NCI-H524 treated with DMSO at 0.1 percent for 48 hours (cell line): ENCODE measurements around the gene CNPY4.

Experiments
- DNase-seq: peaks from one replicate; lab custom pipeline; 2025; lab: John Stamatoyannopoulos, UW

The CNPY4 gene

DNA sequence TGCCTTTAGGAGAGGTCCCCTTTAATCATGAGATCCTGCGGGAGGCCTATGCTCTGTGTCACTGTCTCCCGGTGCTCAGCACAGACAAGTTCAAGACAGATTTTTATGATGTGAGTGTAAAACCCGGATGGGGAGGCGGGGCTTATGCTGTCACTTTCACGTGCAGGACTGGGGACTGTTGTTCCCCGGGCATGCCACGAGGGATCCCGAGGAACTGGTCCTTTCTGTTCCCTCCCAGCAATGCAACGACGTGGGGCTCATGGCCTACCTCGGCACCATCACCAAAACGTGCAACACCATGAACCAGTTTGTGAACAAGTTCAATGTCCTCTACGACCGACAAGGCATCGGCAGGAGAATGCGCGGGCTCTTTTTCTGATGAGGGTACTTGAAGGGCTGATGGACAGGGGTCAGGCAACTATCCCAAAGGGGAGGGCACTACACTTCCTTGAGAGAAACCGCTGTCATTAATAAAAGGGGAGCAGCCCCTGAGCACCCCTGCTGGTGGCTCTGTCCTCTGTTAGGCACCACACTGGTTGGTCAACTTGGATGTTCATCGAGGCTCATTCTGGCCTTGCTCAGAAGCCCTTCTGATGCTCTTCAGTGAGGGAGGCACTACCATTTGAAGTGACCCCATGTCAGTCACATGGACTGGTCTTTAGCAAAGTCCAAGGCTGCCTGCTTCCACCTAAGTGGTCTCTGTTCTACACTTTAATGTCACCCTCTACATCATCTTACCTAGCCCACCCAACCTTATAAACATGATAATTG is 27.8 kb upstream of the CNPY4 start:
- DNase-seq, result no peak

GRCh38 chr7:100093054-100093453 is 26.4 kb upstream of the CNPY4 start:
- DNase-seq, result no peak

- DNase-seq, result no peak
Measured at GRCh38 chr7:100093498-100093897, 25.9 kb upstream of the CNPY4 start.

DNA sequence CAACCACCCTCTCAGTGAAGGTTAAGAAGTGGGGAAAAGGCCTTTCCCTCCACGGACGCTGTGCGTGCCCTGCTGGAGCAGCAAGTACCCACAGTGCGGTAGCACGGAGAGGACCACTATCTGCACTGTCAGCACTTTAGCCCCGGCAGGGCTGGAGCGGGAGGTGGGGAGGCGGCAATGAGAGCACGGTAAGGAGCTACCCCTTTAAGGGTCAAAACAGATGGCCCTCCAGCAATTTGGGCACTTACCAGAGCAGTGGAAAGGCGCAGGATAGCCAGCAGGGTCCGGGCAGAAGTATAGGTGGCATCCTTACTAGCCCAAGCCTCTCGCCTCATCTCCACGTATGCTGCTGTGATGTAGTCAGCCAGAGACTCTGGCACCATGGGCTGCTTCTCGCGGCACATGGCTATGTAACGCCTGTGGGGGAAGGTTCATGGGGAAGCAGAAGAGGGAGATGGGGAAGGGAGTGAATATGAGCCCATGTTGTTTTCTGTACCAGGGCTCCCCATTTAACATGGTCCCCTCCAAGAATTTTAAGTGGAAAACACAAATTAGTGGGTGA is 25.4 kb upstream of the CNPY4 start:
- DNase-seq, result no peak

GRCh38 chr7:100095289-100095688 is 24.1 kb upstream of the CNPY4 start:
- DNase-seq, result no peak

GRCh38 chr7:100095704-100096103 is 23.7 kb upstream of the CNPY4 start:
- DNase-seq, result no peak

DNA sequence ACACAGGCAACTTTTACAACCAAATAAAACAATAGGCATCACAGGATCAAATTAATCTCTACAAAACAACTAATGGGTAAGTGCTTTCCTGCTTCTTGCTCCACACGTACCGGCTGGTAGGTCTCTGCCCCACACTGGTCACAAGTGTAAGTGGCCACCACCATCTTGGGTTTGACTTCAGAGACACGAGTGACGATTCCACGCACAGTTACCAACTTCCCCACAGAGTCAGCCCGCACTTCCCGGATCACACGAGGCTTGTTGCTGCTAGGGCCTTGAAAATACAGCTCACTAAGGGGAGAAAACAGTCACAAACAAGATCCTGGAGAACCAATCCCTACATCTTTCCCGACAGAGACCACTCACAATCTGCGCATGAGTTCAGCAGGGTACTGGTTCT is 20.5 kb upstream of the CNPY4 start:
- DNase-seq, result no peak

GRCh38 chr7:100099452-100099851 is 20.0 kb upstream of the CNPY4 start:
- DNase-seq, result no peak

- peak; percentile 54 for DNase-seq
Measured at GRCh38 chr7:100100420-100101015, 18.9 kb upstream of the CNPY4 start.

DNA sequence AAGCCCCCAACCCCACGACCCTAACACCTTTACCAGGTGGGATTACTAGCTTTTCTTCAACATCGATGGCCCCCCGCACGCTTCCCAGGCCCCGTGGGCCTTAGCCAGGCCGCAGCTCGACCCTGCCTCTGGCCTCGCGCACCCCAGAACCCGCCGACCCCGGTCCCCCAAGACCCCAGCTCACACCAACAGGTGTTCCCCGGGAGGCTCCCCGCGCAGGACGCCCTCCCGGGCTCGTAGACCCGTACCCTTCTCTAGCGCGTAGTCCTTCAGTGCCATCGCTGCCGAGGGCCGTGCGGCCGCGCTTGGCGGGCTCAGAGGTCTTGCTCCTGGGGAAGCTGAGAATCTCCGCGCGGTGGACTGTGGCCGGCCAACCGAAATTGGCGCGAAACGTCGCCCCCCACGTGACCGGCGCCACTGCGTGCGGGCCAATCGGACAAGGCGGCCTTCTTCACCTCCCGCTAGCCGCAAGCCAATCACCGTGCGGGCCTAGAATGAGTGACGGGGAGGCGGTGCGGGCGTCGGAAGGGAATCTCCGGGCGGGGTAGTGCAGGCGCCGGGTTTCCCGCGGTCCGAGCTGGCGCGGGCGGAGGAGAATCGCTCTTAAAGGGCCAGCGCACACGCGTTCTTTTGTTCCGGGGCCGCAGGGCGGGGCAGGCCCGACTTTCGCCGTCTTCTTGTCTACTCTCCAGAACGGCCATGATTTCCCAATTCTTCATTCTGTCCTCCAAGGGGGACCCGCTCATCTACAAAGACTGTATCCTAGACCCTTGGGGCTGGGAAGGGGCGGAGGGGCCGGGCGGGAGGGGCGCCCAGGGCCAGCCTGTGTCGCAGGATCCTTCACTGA is 18.2 kb upstream of the CNPY4 start, which contains the start of the genes AP4M1 and MCM7:
TSS of gene AP4M1 (plus strand) at position 628 of the 847 bp plus-strand sequence. CDS start at position 700, 72 bp downstream.
TSS of gene MCM7 (minus strand) at position 382 of the 847 bp plus-strand sequence. CDS start at position 279, 103 bp downstream.
- DNase-seq, result peak; percentile 82

GRCh38 chr7:100102950-100103840 is 16.2 kb upstream of the CNPY4 start:
- no peak for DNase-seq

DNA sequence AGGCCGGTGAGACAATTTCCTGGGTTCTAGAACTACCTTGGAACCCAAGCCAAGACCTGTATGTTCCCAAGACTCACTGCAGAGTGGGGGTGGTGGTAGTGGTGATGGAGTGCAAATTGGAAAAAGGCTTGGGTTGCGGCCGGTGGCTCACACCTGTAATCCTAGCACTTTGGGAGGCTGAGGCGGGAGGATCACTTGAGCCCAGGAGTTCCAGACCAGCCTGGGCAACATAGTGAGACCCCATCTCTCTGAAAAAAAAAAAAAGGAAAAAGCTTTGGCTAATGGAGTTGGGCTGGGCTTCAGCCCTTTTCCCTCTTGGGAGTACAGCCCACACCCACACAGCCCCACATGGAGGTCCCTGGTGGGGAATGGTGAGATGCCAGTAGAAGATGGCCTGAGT is 13.9 kb upstream of the CNPY4 start:
- no peak for DNase-seq

DNA sequence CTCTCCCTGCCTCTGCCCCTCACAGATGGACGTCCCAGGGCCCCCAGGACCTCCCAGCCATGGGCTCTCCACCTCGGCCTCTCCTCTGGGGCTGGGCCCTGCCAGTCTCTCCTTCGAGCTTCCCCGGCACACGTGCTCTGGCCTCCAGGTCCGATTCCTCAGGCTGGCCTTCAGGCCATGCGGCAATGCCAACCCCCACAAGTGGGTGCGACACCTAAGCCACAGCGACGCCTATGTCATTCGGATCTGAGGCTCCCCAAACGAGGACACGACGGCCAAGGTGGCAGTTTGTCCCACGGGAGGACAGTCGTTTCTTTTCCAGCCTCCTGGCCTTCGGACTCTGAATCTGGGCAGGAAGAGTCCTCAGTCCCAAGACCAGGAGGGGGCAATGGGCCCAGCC is 12.8 kb upstream of the CNPY4 start:
- DNase-seq, result no peak

- DNase-seq, result no peak
Measured at GRCh38 chr7:100107125-100107737, 12.2 kb upstream of the CNPY4 start.

DNA sequence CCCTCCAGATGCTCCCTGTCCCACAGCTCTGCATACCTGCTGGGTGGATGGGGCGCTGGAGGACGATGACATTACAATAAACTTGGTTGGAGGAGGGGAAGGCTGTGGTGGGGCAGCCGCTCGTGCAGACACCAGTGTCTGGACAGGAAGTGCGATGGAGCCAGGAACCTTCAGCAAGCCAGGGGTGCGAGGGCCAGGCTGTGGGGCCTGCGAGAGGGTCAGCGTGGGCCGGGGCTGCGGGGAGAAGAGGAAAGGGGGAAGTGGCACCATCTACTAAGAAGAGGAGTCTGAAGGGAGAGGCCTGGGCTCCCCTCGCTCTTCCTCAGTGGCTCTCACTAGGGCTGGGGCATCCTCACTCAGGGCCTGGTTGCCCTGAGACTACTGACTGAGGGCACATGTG is 11.5 kb upstream of the CNPY4 start:
- DNase-seq, result no peak

GRCh38 chr7:100109521-100110163 is 9.8 kb upstream of the CNPY4 start:
- DNase-seq, result no peak

GRCh38 chr7:100111156-100111555 is 8.3 kb upstream of the CNPY4 start:
- DNase-seq, result no peak

DNA sequence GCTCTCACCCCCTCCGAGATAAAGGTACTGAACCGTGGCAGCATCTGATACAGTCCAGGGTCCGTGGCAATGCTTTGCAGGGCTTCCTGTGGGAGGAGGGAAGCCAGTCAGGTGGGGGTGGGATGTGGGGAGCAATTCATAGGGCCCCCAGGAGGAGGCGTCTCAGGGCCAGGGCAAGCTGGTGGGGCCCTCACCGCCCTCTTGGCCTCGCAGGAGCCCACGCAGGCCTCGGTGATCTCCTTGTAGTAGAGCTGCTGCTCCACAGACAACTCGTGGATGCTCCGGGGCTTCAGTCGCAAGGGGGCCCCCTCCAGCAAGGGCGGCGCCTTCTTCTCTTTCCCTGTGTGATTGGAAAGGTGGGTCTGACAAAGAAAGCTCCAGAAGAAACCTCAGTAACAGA is 7.5 kb upstream of the CNPY4 start:
- no peak for DNase-seq

- no peak for DNase-seq
Measured at GRCh38 chr7:100115026-100115425, 4.4 kb upstream of the CNPY4 start.

- no peak for DNase-seq
Measured at GRCh38 chr7:100118388-100119071, 904 bp upstream of the CNPY4 start.
